SK-N-SH (cell line): Measurements from ENCODE around the gene DIRAS1. TPM values are rescaled to one million over a fixed set of nuclear protein-coding genes. Genes with fewer than 3 reads are reported as not detected.

Experiments
- CTCF ChIA-PET: fragments of 300-600, 350-600 bp; formaldehyde crosslinking; extraction: SDS; loops from one replicate; lab custom pipeline; 2021; lab: Yijun Ruan, JAX
- POLR2A ChIA-PET: fragments of 350-600 bp; sonication (Branson Sonifier 250); formaldehyde crosslinking; extraction: SDS; loops from one replicate; lab custom pipeline; 2020; ENCODE audit warnings: antibody characterized with exemption, inconsistent platforms; lab: Yijun Ruan, JAX
- DNase-seq: peaks from one replicate; pipeline ENCODE4 v3.0.0; 2012
- H2AFZ ChIP-seq: fragments of 200-600 bp; sonication (generic); 2 replicates; pipeline ENCODE4 v1.8.1; 2016; ENCODE audit warnings: antibody characterized with exemption, mild to moderate bottlenecking, low read depth
- H3F3A ChIP-seq: fragments of 200-600 bp; sonication (generic); replicated peaks from 2 replicates; pipeline ENCODE3; 2016; ENCODE audit warnings: antibody characterized with exemption, mild to moderate bottlenecking; ENCODE audit not compliant: insufficient read depth
- H3K27ac ChIP-seq, 2 experiments: fragments of 200-500 bp in 1 of 2; fragments of 200-600 bp in 1 of 2; sonication (Bioruptor generic) in 1 of 2; sonication (generic), shearing (Covaris generic) in 1 of 2; 2 replicates each; pipeline versions ENCODE4 v1.5.1 to v1.6.1; 2014 to 2016; ENCODE audit warnings: low read depth in 2 of 2, inconsistent platforms in 1 of 2, low read length in 1 of 2, mild to moderate bottlenecking in 1 of 2, mixed read lengths in 1 of 2
- H3K27me3 ChIP-seq: fragments of 200-600 bp; sonication (generic), shearing (Covaris generic); 2 replicates; pipeline ENCODE4 v1.6.1; 2016; ENCODE audit warnings: mixed run types; ENCODE audit not compliant: insufficient read depth
- H3K36me3 ChIP-seq, 2 experiments: fragments of 200-500 bp in 1 of 2; fragments of 200-600 bp in 1 of 2; sonication (Bioruptor generic) in 1 of 2; sonication (generic) in 1 of 2; replicated peaks in 1 of 2; 2 replicates each; pipeline versions ENCODE3 to v1.5.1; 2014 to 2016; ENCODE audit warnings: low read length in 1 of 2, mild to moderate bottlenecking in 1 of 2; ENCODE audit not compliant: insufficient read depth in 2 of 2, control insufficient read depth in 1 of 2
- H3K4me1 ChIP-seq, 2 experiments: fragments of 200-500 bp in 1 of 2; fragments of 200-600 bp in 1 of 2; sonication (Bioruptor generic) in 1 of 2; sonication (generic), shearing (Covaris generic) in 1 of 2; 2 replicates each; pipeline versions ENCODE4 v1.5.1 to v1.6.1; 2014 to 2016; ENCODE audit warnings: low read depth in 1 of 2, low read length in 1 of 2, mixed run types in 1 of 2; ENCODE audit not compliant: insufficient read depth in 2 of 2, control insufficient read depth in 1 of 2
- H3K4me2 ChIP-seq: fragments of 200-600 bp; sonication (generic), shearing (Covaris generic); 2 replicates; pipeline ENCODE4 v1.6.1; 2017; ENCODE audit warnings: mixed run types
- H3K4me3 ChIP-seq, 2 experiments: fragments of 200-500 bp in 1 of 2; fragments of 200-600 bp in 1 of 2; sonication (Bioruptor generic) in 1 of 2; sonication (generic), shearing (Covaris generic) in 1 of 2; 2 replicates each; pipeline versions ENCODE4 v1.5.1 to v1.8.1; 2014 to 2016; ENCODE audit warnings: low read depth in 2 of 2, inconsistent platforms in 1 of 2, low read length in 1 of 2, mild to moderate bottlenecking in 1 of 2, mixed read lengths in 1 of 2, moderate library complexity in 1 of 2
- H3K79me2 ChIP-seq: fragments of 200-600 bp; sonication (generic); 2 replicates; pipeline ENCODE4 v1.8.1; 2017; ENCODE audit warnings: mild to moderate bottlenecking; ENCODE audit not compliant: insufficient read depth
- H3K9ac ChIP-seq: fragments of 200-600 bp; sonication (generic); 2 replicates; pipeline ENCODE4 v1.6.1; 2017; ENCODE audit warnings: mixed run types
- H3K9me2 ChIP-seq: fragments of 200-600 bp; sonication (generic); 2 replicates; pipeline ENCODE4 v1.6.1; 2017; ENCODE audit warnings: mixed run types
- H3K9me3 ChIP-seq: fragments of 200-600 bp; sonication (generic); 2 replicates; pipeline ENCODE4 v1.6.1; 2017; ENCODE audit warnings: mixed run types, mild to moderate bottlenecking, moderate library complexity
- H4K20me1 ChIP-seq: fragments of 200-600 bp; sonication (generic); 2 replicates; pipeline ENCODE4 v1.6.1; 2017; ENCODE audit warnings: mild to moderate bottlenecking, mixed run types; ENCODE audit not compliant: insufficient read depth
- CHD2 ChIP-seq: fragments of 150-350 bp; IDR thresholded peaks from 2 replicates; pipeline ENCODE4 v1.6.1; 2018; ENCODE audit warnings: low read length; ENCODE audit not compliant: partially characterized antibody
- ELF1 ChIP-seq: IDR thresholded peaks from 2 replicates; pipeline ENCODE4 v1.4.0; 2012
- EZH2phosphoT487 ChIP-seq: fragments of 200-600 bp; sonication (generic); IDR thresholded peaks from 2 replicates; pipeline ENCODE4 v1.6.1; 2017; ENCODE audit warnings: low read depth, mixed run types, mild to moderate bottlenecking, antibody characterized with exemption, moderate library complexity, borderline replicate concordance
- FOSL2 ChIP-seq: IDR thresholded peaks from 2 replicates; pipeline ENCODE4 v1.4.0; 2012; ENCODE audit warnings: low read depth, mild to moderate bottlenecking, moderate library complexity, borderline replicate concordance
- GATA2 ChIP-seq: sonication (generic); formaldehyde crosslinking; IDR thresholded peaks from 2 replicates; pipeline ENCODE4 v1.5.0; 2020; ENCODE audit warnings: mild to moderate bottlenecking, missing genetic modification reagents
- MXI1 ChIP-seq: IDR thresholded peaks from 2 replicates; pipeline ENCODE4 v1.6.1; 2012; ENCODE audit warnings: mild to moderate bottlenecking, low read depth, low read length, improper control_type of control experiment
- RAD21 ChIP-seq: IDR thresholded peaks from 2 replicates; pipeline ENCODE4 v1.6.1; 2012; ENCODE audit warnings: mild to moderate bottlenecking, low read length
- RCOR1 ChIP-seq: fragments of 150-350 bp; IDR thresholded peaks from 2 replicates; pipeline ENCODE4 v1.6.1; 2017; ENCODE audit warnings: antibody characterized with exemption, low read length
- RXRA ChIP-seq: IDR thresholded peaks from 2 replicates; pipeline ENCODE4 v1.4.0; 2012; ENCODE audit warnings: low read depth, mild to moderate bottlenecking, borderline replicate concordance
- TAF1 ChIP-seq: IDR thresholded peaks from 2 replicates; pipeline ENCODE4 v1.6.1; 2012; ENCODE audit warnings: low read depth, mild to moderate bottlenecking, low read length, moderate library complexity, borderline replicate concordance
- TCF12 ChIP-seq: IDR thresholded peaks from 2 replicates; pipeline ENCODE4 v1.4.0; 2012
- TEAD4 ChIP-seq: IDR thresholded peaks from 2 replicates; pipeline ENCODE4 v1.4.0; 2012; ENCODE audit warnings: mild to moderate bottlenecking, borderline replicate concordance; ENCODE audit not compliant: insufficient read depth
- YY1 ChIP-seq: IDR thresholded peaks from 2 replicates; pipeline ENCODE4 v1.4.0; 2012; ENCODE audit warnings: low read depth, mild to moderate bottlenecking
- ZBTB33 ChIP-seq: IDR thresholded peaks from 2 replicates; pipeline ENCODE4 v1.4.0; 2012; ENCODE audit warnings: low read depth, borderline replicate concordance
- WGBS: methylation state at CpG from one replicate; pipeline ENCODE4 v1.1.6; 2017; ENCODE audit warnings: low lambda C conversion rate; 5-methylcytosine and 5-hydroxymethylcytosine counted together
- polyA plus RNA-seq, 3 experiments: library from polyadenylated mRNA; depleted of rRNA; stranded (reverse); fragments of >200 nt; gene quantifications; 2 replicates each; pipeline ENCODE4 v1.2.3, GENCODE V29; 2012
- TF ChIP-seq, protein P1 (sequence below): IDR thresholded peaks from 2 replicates; pipeline ENCODE4 v1.4.0; 2012; ENCODE audit warnings: low read depth, borderline replicate concordance
- TF ChIP-seq, protein P2 (sequence below): IDR thresholded peaks from 2 replicates; pipeline ENCODE4; 2012
- TF ChIP-seq, protein P3 (sequence below): fragments of 150-350 bp; IDR thresholded peaks from 2 replicates; pipeline ENCODE4 v1.6.1; 2016; ENCODE audit warnings: mild to moderate bottlenecking, low read depth, low read length

Gene DIRAS1
- polyA plus RNA-seq, 1 of the 3 experiments (the other 2 are of a cell fraction): 9.0 TPM

- no peak overlapping the region for H3K9ac ChIP-seq
- H4K20me1 ChIP-seq: no peaks in the 10 kb centered on the region
- peaks cover 9% of the 10 kb centered on the region; the same call in 1 of the 2 replicates for H3K27me3 ChIP-seq
- H3K4me2 ChIP-seq: no peak overlapping the region
- no peak overlapping the region for H3K27ac ChIP-seq
- no peaks in the 10 kb centered on the region for H3K9me3 ChIP-seq
- H3K36me3 ChIP-seq: no peaks in the 10 kb centered on the region
- H2AFZ ChIP-seq: no peak overlapping the region
- H3K4me1 ChIP-seq: no peaks in the 10 kb centered on the region
- no peak for DNase-seq
- H3F3A ChIP-seq: no peaks in the 10 kb centered on the region
- POLR2A ChIA-PET: no interaction called here
- no peaks in the 10 kb centered on the region for H3K9me2 ChIP-seq
- no peaks in the 10 kb centered on the region for H3K79me2 ChIP-seq
- CTCF ChIA-PET: interaction anchor here (1.1 to 2.0 kb wide), 3 partner anchors 28 to 72 kb away, joined by 3 to 5 read pairs (median 4); no protein-coding TSS in a partner anchor
- 45% methylated on average over 12 of the region's 12 CpGs for WGBS
- TF ChIP-seq CHD2: no peak
- TF ChIP-seq RCOR1: no peak
- no peak for TF ChIP-seq FOSL2
- TF ChIP-seq RAD21: no peak
- no peak for TF ChIP-seq ELF1
- no peak for TF ChIP-seq RXRA
- no peak for TF ChIP-seq EZH2phosphoT487
- TF ChIP-seq, protein P1, sequence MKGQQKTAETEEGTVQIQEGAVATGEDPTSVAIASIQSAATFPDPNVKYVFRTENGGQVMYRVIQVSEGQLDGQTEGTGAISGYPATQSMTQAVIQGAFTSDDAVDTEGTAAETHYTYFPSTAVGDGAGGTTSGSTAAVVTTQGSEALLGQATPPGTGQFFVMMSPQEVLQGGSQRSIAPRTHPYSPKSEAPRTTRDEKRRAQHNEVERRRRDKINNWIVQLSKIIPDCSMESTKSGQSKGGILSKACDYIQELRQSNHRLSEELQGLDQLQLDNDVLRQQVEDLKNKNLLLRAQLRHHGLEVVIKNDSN: no peak
- H3K4me3 ChIP-seq: no peak overlapping the region
Measured at GRCh38 chr19:2676823-2677222, 44.3 kb downstream of the DIRAS1 start.

GRCh38 chr19:2675892-2676291 is 45.3 kb downstream of the DIRAS1 start:
- Histone ChIP-seq H2AFZ (no peak overlapping the region), H3K4me1 (no peaks in the 10 kb centered on the region), H3K79me2 (no peaks in the 10 kb centered on the region), H3K27ac (no peak overlapping the region), H3K27me3 (peaks cover 9% of the 10 kb centered on the region; the same call in 1 of the 2 replicates), H3K9ac (no peak overlapping the region), H3K9me2 (no peaks in the 10 kb centered on the region), H3K4me2 (no peak overlapping the region), H3F3A (no peaks in the 10 kb centered on the region), H3K9me3 (no peaks in the 10 kb centered on the region), H4K20me1 (no peaks in the 10 kb centered on the region), H3K4me3 (no peak overlapping the region), H3K36me3 (no peaks in the 10 kb centered on the region)
- CTCF ChIA-PET: interaction anchor here (1.1 to 2.0 kb wide), 3 partner anchors 27 to 73 kb away, joined by 3 to 5 read pairs (median 4); no protein-coding TSS in a partner anchor
- WGBS: 62% methylated on average over 8 of the region's 11 CpGs
- no peak for DNase-seq
- POLR2A ChIA-PET: no interaction called here
- TF ChIP-seq CHD2 (no peak), TEAD4 (no peak), FOSL2 (no peak)
- TF ChIP-seq, all 33 proteins: peak for 0

- POLR2A ChIA-PET: no interaction called here
- no peak for TF ChIP-seq TCF12
- TF ChIP-seq GATA2 (CRISPR knock-in tag): no peak
- TF ChIP-seq, protein P2, sequence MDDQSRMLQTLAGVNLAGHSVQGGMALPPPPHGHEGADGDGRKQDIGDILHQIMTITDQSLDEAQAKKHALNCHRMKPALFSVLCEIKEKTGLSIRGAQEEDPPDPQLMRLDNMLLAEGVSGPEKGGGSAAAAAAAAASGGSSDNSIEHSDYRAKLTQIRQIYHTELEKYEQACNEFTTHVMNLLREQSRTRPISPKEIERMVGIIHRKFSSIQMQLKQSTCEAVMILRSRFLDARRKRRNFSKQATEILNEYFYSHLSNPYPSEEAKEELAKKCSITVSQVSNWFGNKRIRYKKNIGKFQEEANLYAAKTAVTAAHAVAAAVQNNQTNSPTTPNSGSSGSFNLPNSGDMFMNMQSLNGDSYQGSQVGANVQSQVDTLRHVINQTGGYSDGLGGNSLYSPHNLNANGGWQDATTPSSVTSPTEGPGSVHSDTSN: no peak
- TF ChIP-seq, protein P3, sequence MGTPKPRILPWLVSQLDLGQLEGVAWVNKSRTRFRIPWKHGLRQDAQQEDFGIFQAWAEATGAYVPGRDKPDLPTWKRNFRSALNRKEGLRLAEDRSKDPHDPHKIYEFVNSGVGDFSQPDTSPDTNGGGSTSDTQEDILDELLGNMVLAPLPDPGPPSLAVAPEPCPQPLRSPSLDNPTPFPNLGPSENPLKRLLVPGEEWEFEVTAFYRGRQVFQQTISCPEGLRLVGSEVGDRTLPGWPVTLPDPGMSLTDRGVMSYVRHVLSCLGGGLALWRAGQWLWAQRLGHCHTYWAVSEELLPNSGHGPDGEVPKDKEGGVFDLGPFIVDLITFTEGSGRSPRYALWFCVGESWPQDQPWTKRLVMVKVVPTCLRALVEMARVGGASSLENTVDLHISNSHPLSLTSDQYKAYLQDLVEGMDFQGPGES: no peak
- TF ChIP-seq ZBTB33: no peak
- no peak for TF ChIP-seq TAF1
- no peak for TF ChIP-seq CHD2
- TF ChIP-seq MXI1: no peak
- TF ChIP-seq YY1: no peak
Measured at GRCh38 chr19:2670217-2670616, 51.0 kb downstream of the DIRAS1 start.

More at GRCh38 chr19:2670217-2670616, 51.0 kb downstream of the DIRAS1 start:
- CTCF ChIA-PET: interaction anchor here (0.6 kb wide), 1 partner anchor 33 kb away, joined by 4 read pairs; no protein-coding TSS in a partner anchor
- Histone ChIP-seq H3K4me2 (no peak overlapping the region), H3K27me3 (peaks cover 7% of the 10 kb centered on the region; the same call in 1 of the 2 replicates), H3K9me3 (no peaks in the 10 kb centered on the region), H2AFZ (no peak overlapping the region), H3K79me2 (no peaks in the 10 kb centered on the region), H3K27ac (no peak overlapping the region), H3K9ac (no peak overlapping the region), H4K20me1 (no peaks in the 10 kb centered on the region), H3K4me1 (no peaks in the 10 kb centered on the region), H3F3A (no peaks in the 10 kb centered on the region), H3K9me2 (no peaks in the 10 kb centered on the region), H3K4me3 (no peak overlapping the region), H3K36me3 (no peaks in the 10 kb centered on the region)
- DNase-seq: no peak
- 71% methylated on average over 11 of the region's 16 CpGs for WGBS
